ENCODE results near the gene PTPN9.
"Not testable (repeated sequence)": the region's sequence is repeated elsewhere in the genome, so short reads cannot be mapped to it uniquely, and the experiment has no call there.

PTPN9 gene

DNA sequence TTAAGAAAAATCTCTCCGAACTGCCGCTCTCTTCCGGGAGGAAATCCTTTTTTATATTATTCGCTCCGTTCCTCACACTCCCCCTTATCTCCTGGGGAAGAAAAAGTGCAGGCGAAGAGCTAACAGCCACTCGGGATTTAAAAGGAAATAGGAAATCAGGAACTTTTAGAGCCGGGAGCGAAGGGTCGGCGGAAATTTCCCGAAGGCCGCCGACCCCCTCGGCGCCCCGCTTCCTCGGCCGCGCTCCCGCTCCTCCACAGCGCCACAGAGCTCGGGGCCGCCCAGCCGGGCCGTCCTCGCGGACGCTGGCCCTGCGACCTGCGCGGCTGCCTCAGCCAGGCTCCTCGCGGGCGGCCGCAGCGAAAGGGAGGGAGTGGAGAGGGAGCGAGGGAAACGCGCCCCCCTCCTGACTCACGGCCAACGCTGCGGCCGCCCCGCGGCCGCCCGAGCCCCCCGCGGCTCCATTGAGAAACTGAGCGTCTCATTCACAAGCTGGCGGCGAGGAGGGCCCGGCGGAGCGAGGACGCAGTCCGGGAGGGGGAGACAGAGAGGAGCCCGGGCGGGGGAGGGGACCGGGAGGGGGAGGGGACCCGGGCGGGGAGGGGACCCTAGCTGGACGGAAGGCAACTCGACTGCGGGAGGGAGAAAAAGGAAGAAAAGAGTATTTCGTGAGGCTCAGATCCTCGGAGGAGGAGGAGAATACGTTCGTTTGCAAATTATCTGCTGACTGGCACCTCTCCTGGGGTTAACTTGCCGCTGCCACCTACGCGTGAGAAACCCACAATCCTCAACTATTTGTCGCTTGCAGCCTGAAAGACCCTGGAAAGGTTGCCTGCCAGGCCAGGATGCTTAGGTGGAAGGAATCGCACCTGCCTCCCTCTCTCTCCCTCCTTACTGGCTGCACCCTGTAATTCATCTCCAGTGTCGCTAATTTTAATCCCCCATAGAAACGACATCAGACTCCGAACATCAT lies at the start of gene PTPN9:
TSS of gene PTPN9 (minus strand) at position 368 of the 973 bp plus-strand sequence. CDS start 539 bp downstream, outside the sequence.
- peak; percentile 75 for DNase-seq

DNA sequence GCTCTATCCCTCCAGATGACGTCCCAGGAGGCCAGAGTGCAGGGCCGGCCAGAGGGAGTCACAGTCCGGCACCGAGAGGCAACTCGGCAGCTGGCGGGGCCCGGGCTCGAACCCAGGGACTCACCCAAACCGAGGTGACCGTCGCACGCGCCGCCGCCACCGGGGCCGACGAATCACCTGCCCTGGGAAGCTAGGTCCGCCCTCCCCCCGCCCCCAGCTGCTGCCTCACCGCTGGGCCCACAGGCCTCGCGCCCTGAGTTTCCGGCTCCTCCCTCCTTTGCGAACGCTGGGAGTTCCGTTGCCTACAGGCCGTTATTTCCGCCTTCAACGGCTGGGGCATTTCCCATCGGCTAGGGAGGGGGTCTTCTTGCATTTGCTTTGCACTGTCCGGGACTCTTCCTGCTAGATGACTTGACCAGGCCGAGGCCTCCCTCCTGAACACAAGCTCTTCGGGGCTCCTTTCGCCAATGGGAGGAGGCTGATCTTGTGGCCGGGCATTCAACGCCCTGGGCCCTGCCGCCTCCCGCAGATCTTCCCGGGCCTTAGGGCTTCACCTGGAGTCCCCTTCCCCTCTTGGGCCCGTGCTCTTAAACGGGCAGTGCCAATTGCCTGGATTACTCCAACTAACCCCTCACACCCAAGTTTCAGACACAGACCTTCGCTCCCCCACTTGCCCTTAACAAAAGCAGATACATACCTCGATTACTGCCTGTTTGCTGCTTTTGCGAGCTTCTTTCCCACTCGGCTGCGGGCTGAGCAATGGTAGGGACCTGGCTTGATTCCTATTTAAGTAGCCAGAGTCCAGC lies 46.6 kb upstream of the PTPN9 start, which contains the start of gene SNUPN:
TSS of gene SNUPN (minus strand) at position 184 of the 806 bp plus-strand sequence. CDS start 4,674 bp downstream, outside the sequence.
- peak; percentile 87 for DNase-seq

DNA sequence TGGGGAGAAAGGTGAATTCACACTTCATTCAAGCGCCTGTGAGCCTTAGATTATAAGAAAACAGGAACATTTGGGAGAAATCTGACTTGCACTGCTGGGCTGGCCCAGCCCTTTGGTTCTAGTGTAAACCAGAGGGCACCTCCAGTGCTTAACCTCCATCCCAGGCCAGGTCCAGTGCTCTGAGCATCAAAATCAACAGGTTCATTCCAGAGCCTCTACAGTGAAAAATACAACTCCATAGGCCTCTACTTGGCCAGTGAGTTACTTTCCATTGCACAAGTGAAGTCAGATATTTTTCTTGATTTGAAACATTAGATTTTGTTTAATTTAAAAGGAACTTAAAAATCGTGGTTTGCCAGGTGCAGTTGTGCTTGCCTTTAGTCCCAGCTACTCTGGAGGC lies 43.4 kb upstream of the PTPN9 start:
- DNase-seq = no peak

DNA sequence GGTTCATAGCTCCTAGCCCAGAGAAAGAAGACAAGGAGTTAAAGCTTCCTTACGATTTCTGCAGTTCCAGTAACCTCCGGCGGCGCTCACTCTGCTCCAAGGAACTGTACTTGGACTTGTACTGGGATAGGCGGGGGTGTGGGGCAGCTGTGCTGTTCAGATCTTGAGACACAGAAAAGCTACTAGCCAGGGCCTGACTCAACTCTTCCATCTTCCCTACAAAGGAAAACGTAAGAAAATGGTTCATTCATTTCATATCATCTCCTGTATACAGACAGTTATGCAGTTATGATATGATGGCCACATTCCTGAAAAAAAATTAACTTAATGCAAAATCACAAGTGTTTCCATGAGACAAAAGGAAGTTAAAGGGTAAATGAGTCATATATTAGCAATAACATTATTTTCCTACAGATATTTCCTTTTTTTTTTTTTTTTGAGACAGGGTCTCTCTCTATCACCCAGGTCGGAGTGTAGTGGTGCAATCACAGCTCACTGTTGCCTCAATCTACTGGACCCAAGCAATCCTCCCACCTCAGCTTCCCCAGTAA lies 41.8 kb upstream of the PTPN9 start:
- no peak for DNase-seq

DNA sequence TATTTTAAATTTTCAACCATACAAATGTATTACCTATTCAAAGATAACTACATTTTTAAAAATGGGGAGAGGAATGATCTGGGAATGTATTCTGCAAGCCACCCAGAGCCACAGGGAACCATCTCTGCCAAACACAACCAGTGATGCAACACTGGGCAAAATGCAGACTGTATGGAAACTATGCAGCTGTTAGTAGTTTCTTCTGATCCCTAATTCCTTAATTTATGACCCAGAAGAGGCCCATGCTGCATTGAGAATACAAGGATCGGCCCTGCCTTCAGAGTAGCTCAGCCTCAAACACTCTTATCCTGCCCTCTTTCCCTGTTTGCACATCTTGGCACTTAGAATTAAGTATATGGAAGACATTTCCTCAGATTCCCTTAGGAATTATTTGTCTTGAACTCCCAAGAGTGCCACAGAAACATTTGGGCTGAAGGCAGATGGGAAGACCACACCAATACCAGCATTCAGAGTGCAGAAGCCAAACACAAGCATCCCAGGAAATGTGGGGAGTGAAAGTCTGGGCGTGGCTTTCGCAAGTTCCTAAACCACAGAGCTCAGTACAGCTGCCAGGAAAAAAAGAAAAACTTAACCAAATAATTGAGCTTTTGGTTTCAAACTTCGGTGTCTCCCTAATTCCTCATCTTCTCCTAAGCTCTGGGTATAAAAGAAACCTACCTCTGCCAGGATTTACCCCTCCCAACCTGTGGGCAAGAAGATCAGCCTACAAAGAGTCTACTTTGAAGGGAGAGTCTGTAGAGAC lies 41.1 kb upstream of the PTPN9 start:
- DNase-seq = no peak

DNA sequence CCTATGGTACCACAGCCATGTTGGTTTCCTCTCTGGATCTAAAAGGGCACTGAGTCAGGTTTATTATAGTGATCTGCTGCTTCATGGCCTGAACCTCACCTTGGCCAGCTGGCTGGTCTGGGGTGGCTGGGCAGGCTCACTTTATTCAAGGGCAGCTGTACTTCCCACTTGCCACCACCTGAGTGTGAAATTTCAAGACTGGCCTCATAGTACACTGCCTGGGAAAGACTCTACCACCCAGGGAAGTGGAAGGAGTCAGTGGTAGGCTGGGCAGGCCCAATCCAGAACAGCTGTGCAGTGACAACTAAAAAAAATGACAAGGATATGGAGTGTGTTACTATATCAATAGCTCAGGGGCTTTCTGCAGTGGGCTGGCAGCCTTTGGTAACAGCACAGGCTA lies 37.7 kb upstream of the PTPN9 start:
- DNase-seq = no peak

DNA sequence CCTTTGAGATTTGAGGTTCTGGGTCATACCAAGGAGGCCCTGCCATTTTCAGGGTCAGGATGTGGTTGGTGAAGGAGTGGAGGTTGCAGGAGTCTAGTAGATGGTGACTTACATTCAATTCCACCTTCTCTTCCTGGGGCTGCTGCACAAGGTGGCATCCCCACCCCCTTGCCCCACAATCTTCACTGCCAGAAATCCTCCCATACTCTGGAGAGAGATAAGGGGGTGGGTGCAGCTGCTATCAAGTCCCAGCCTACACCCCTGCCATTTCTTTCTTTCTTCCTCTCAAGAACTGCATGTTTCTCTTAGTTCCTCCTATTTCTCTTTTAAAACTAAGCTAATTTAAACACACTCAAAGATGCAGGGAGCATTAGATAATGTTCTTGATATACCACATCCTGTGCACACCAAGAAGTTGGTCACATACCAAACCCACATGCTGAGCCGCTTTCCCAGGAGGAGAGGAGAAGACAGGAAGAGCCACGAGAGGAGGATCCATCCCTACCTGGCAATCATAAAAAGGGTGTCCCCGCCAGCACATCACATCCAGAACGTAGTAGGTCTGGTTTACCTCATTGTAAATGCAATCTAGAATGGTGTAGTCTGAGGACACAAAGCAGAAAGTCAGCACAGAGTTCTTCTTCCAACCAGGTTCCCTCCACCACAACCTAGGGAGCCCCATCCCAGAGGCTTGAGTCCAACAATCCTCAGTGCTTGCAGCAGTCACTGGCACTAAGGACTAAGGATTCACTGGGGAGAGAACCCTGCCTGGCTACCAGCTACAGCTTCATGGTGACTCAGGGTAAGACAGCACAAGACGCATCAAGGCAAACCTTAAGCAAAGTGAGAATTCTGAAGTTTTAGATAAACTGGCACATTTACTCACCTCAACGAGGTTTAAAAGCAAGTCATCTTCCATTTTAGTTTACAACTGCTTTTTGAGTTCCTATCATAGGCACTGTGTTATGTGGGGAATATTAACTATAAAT lies 27.9 kb upstream of the PTPN9 start:
- no peak for DNase-seq

DNA sequence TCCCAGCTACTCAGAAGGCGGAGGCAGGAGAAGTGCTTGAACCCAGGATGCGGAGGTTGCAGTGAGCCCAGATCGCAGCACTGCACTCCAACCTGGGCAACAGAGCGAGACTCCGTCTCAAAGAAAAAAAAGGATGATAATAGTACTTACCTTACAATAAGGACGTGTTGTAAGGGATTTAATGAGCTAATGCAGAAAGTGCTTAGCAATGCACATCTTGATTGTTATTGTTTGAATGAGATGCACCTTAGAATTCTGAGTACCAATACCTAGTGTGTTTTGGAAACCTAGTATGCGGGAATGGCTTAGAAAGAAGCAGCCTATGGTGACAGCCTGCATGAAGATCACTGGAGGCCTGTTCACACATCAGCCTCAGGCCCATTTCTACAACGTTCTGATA lies 26.9 kb upstream of the PTPN9 start:
- DNase-seq = no peak

DNA sequence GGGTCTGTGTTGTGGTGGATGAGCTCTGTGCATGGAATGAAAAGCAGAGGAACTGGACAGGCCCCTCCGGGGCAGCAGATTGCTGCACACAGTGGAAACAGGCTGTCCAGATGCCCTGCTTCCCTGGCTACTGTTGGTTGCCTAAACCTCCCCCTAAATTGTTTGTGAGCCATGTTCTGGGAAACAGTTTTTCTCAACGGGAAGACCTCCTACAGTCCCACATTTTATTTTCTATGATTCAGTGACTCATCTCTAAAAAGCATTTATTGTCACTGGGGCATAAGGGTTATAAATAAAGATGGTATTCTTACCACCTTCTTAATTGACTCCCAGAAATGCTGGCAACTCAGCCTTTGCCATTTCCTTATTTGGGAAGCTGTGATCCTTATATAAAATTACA lies 20.3 kb upstream of the PTPN9 start:
- DNase-seq = no peak

DNA sequence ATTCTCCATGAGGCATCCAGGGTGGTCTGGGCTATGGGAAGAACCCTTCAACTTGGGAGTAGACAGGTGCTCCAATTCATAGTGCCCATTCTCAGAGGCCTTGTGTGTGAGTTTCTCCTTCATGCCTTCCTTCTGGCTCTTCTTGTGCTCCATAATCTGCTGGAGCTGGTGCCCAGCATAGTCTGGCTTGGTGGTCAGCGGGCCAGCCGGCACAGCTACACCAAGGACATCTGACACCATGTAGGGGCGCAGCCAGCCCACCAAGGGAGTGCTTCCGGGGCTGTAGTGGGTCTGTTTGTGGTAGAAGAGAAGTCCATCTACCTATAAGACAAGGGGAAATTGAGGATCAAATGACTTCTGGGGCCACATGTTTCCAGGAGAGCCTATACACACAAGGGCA lies 19.2 kb upstream of the PTPN9 start:
- no peak for DNase-seq

DNA sequence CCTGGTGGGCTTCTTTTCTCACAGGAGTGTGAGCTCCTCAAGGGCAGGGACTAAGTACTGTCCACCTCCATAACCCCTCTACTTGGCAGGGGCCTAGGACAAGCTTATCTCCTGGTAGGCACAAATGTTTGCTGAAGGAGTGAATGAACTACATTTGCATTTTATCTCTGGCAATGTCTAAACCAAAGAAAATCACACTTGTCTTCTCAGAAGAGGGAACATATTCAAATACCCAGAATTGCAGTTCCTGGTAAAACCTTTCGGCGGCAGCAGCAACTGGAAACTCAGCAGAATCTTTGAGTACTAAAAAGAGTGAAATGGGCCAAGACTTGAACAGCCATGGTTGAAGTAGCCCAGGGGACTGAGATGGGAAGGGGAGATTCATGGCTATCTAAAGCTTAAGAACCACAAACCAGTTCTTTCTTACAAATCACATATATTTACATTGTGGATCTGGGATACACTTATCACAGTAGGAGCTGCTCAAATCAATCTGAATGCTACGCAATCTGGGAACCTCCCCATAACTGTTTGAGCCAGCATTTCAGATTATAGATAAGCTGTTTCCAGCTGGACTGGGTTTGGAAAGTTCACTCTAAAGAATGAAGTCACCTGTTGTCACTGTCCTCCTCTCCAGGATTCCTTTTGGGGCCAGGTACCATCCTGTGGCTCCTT lies 18.7 kb upstream of the PTPN9 start:
- DNase-seq = peak; percentile 38

DNA sequence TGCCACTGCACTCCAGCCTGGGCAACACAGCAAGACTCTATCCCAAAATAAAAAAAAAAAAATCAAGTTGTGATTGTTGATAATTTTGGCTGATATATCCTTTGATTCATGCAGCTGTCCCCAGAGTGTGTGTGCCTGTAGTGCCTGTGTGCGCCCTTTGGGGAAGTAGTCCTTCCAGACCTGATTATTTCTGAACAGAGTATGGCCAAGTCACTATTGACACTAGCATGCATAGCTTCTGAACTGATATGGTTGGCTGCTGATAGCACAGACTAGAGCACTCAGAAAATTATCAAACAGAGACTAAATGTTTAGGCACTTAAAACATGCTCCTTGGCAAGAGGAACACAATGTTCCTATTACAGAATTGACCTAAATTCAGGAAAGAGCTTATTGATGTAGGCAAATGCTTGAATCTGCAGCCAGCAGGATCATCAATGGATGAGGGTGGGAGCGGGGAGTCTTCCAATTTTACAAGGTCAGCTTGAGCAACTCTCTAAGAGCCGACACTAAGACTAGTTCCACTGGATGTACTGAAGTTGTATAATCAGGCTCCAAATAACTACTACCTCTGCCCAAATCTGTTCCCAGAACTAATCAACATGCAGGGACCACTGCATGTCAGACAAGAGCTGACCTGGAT lies 17.7 kb upstream of the PTPN9 start:
- DNase-seq = no peak

DNA sequence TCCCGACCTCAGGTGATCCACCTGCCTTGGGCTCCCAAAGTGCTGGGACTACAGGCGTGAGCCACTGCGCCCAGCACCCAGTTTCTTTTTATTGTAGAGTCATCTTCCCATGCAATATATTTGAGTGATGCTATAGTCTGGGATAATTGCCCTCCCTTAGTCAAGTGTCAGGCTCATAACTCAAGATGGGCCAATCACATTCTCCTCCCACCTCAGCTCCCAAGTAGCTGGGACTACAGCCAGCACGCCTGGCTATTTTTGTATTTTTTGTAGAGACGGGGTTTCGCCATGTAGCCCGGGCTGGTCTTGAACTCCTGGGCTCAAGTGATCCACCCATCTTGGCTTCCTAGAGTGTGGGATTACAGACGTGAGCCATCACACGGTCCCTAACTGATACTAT lies 15.2 kb upstream of the PTPN9 start:
- DNase-seq = no peak

DNA sequence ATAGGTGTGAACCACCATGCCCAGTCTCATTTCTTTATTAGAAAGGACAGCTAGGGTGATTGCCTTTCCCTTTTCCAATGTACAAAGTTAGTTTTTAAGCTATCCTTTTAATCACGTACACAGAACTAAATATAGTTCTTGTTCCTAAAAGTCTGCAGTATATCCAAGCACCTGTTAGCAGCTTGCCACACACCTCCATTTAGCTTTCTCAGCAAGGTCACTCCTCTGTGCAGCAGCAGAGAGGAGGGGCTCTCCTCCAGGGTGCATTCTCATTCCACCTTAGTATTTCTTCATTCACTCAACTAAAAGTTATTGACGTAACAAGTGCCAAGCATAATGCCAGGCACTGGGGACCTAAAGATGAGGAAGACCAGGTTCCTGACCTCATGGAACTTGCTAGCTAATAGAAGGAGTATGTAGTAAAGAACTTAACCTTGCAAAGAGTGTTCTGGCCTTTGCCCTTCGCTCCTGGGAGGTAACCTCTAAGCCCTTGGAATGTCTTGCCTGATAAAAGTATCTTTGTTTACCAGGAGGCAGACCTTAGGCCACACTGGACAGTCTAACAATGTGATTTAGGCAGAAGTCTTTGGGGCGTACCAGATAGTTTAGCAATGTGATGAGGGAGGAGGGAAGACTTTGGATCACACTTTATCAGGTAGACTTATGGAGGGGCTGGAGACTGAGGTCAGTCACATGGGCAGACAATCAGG lies 12.7 kb upstream of the PTPN9 start:
- DNase-seq = no peak

DNA sequence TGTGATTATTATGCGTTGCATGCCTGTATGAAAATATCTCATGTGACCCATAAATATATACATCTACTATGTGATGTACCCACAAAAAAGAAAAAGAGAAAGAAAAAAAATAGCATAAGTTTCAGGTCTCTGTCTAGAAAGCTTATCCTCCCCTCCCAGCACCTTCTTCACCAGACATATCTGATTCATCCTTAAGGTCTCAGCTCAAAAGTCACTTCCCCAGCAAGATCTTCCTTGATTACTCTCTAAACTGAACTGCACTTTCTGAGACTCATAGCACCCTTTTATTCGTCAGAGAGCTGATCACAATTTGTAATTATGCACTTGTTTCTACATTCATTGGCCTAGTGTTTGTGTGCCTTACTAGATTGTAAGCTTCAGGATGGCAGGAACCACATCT lies 11.1 kb upstream of the PTPN9 start:
- no peak for DNase-seq

DNA sequence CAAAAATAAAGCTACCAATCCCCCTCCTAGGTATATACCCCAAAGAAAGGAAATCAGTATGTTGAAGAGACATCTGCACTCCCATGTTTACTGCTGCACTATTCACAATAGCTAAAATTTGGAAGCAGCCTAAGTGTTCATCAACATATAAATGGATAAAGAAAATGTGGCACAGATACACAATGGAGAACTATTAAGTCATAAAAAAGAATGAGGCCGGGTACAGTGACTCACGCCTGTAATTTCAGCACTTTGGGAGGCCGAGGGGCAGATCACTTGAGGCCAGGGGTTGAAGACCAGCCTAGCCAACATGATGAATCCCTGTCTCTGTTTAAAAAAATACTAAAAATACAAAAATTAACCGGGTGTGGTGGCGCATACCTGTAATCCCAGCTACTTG lies 10.0 kb upstream of the PTPN9 start:
- DNase-seq = no peak

DNA sequence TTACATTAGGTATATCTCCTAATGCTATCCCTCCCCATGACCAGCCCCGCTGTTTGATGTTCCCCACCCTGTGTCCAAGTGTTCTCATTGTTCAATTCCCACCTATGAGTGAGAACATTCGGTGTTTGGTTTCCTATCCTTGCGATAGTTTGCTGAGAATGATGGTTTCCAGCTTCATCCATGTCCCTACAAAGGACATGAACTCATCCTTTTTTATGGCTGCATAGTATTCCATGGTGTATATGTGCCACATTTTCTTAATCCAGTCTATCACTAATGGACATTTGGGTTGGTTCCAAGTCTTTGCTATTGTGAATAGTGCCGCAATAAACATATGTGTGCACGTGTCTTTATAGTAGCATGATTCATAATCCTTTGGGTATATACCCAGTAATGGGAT lies 7.3 kb upstream of the PTPN9 start:
- not testable (repeated sequence) for DNase-seq

DNA sequence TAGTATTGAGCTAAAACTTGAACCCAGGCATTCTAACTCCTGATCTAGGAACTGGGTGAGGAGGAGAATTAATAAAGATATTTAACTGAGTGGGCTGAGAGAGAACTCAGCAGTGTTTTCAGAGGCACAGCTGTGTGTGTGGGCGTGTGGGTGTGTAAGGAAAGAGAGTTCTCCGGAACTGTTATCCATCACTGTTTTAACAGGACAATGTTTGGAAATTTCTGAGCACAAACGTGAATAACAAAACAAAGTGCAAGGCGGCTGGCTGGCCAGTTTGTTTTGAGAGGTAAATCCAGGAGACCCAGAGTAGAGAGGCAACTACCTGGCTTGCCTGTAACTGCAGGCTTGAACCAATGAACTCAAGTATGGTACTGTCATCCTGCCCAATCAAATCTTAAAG lies 5.0 kb upstream of the PTPN9 start:
- DNase-seq = no peak

DNA sequence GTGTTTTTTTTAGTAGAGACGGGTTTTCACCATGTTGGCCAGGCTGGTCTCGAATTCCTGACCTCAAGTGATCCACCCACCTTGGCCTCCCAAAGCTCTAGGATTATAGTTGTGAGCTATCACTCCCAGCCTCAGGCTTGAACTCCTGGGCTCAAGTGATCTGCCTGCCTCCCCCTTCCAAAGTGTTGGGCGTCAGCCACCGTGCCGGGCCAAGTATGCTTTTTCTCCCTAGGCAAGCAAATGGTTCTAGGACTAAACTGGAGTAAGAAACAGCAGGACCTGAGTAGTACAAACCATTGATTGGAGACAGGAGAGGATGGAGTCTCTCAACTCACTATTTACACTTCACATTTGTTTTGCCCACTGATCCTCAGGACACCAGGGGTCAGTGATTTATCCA lies 4.6 kb upstream of the PTPN9 start:
- no peak for DNase-seq

DNA sequence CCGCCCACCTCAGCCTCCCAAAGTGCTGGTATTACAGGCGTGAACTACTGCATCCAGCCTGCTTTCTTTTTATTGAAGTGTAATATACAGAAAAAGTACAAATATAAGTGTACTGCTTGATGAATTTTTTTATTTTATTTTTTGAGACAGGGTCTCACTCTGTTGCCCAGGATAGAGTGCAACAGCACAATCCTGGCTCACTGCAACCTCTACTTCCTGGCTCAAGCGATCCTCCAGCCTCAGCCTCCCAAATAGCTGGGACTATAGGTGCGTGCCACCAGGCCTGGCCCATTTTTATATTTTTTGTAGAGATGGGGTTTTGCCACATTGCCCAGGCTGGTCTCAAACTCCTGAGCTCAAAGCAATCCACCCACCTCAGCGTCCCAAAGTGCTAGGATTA lies 3.8 kb upstream of the PTPN9 start:
- not testable (repeated sequence) for DNase-seq

Measured in activated CD4-positive, CD25-positive, alpha-beta regulatory T cell treated with anti-CD3 and anti-CD28 coated beads, Interleukin-2, amount 50 U/mL, for 72 hours (primary cell).